HL-60 (cell line): Measurements from ENCODE around the gene SLC25A21.

Experiments
- SPI1 ChIP-seq: IDR thresholded peaks from 2 replicates; pipeline ENCODE4 v1.6.1; 2012; ENCODE audit warnings: low read depth, mild to moderate bottlenecking, borderline replicate concordance
- TF ChIP-seq, protein P1 (sequence below): IDR thresholded peaks from one replicate; pipeline ENCODE4 v1.5.1; 2011; ENCODE audit warnings: low read length, control low read depth, inconsistent platforms; ENCODE audit not compliant: insufficient read depth

DNA sequence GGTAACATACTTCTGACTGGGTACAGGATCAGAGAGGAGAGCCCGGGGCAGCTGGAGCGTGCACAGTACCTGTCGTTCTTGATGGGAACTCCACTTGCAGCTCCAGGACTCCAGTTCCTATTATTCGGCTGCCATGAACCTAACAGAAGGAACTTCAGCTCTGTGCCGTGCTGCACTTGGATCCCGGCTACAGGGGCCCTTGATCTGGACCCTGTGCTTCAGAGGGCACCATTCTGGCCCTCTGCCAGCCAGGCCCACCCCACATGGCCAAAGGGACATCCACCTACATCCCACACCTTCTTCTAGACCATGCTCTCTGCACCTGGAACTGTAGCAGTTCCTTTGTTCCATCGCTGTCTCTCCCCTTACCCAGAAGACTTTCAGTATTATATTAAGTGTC lies 452.6 kb downstream of the SLC25A21 start:
- TF ChIP-seq, protein P1, sequence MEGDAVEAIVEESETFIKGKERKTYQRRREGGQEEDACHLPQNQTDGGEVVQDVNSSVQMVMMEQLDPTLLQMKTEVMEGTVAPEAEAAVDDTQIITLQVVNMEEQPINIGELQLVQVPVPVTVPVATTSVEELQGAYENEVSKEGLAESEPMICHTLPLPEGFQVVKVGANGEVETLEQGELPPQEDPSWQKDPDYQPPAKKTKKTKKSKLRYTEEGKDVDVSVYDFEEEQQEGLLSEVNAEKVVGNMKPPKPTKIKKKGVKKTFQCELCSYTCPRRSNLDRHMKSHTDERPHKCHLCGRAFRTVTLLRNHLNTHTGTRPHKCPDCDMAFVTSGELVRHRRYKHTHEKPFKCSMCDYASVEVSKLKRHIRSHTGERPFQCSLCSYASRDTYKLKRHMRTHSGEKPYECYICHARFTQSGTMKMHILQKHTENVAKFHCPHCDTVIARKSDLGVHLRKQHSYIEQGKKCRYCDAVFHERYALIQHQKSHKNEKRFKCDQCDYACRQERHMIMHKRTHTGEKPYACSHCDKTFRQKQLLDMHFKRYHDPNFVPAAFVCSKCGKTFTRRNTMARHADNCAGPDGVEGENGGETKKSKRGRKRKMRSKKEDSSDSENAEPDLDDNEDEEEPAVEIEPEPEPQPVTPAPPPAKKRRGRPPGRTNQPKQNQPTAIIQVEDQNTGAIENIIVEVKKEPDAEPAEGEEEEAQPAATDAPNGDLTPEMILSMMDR = no peak
- no peak for TF ChIP-seq SPI1
